Upper lobe of right lung (tissue), 1 donor: ENCODE data around the gene ATM. TPM values are rescaled to one million over a fixed set of nuclear protein-coding genes. Genes with fewer than 3 reads are reported as not detected.

Experiments
- ATAC-seq: fragments of 200-7000 bp; cut with Tn5 transposase; one replicate; pipeline ENCODE4 v1.9.1; 2020; ENCODE audit warnings: mild to moderate bottlenecking, moderate library complexity
- DNase-seq: peaks from one replicate; pipeline ENCODE4 v3.0.0-alpha.2; 2020
- H3K27ac ChIP-seq: fragments of 200-600 bp; one replicate; pipeline ENCODE4 v1.8.0; 2022
- H3K27me3 ChIP-seq: fragments of 200-600 bp; one replicate; pipeline ENCODE4 v1.8.0; 2022; ENCODE audit warnings: mild to moderate bottlenecking
- H3K36me3 ChIP-seq: fragments of 200-600 bp; one replicate; pipeline ENCODE4 v1.8.0; 2022
- H3K4me1 ChIP-seq: fragments of 200-600 bp; one replicate; pipeline ENCODE4 v1.8.0; 2022
- H3K4me3 ChIP-seq: fragments of 200-600 bp; one replicate; pipeline ENCODE4 v1.8.0; 2022; ENCODE audit warnings: mild to moderate bottlenecking
- H3K9me3 ChIP-seq: fragments of 200-600 bp; one replicate; pipeline ENCODE4 v1.8.0; 2022
- CTCF ChIP-seq: fragments of 200-600 bp; IDR thresholded peaks from one replicate; pipeline ENCODE4 v1.8.0; 2022; ENCODE audit warnings: antibody characterized with exemption
- intact Hi-C: fragments of 100-400 bp; cut with DNase I; formaldehyde crosslinking; loops from one replicate; pipeline ENCODE4 v1.11.0; 2022
- total RNA-seq: library from RNA; stranded (reverse); fragmentation: NEBNext Ultra II Directional; extraction: Animal tissue kit (Norgen Biotek cat#: 25700); gene quantifications from one replicate; pipeline ENCODE4 v1.2.1, GENCODE V29; 2021
- donor health status: DM: no; HTN: yes; CAD: no; lungs with severe emphysema.

The ATM gene
- total RNA-seq, 1 donor from 2014 or later, result 74.0 TPM

DNA sequence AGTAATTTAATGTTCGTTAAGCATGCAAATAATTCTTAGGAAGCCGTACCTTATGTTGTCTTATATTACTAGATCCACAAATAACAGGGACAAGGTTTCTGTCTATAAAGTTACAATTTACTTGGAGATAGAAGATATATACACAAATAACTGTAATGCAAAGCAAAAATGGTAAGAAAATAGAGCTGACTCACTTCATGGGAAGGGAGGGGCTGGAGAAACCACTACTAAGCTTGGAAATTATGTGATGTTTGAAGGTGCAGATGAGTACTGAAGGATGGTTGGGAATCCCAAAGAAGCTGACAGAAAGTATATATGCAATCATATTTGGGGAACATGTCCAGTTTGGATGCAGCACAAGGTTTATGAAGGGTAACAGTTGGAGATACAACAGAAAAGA lies 4.4 kb upstream of the ATM start:
- DNase-seq (no peak), ATAC-seq (no peak)
- H3K4me1 ChIP-seq, result peaks cover 20% of the 10 kb centered on the region
- no peaks in the 10 kb centered on the region for H3K27me3 ChIP-seq
- H3K36me3 ChIP-seq, result no peaks in the 10 kb centered on the region
- no peak for TF ChIP-seq CTCF
- H3K9me3 ChIP-seq, result no peaks in the 10 kb centered on the region
- no peak overlapping the region for H3K4me3 ChIP-seq
- intact Hi-C loops, result no loop called here
- no peak overlapping the region for H3K27ac ChIP-seq

DNA sequence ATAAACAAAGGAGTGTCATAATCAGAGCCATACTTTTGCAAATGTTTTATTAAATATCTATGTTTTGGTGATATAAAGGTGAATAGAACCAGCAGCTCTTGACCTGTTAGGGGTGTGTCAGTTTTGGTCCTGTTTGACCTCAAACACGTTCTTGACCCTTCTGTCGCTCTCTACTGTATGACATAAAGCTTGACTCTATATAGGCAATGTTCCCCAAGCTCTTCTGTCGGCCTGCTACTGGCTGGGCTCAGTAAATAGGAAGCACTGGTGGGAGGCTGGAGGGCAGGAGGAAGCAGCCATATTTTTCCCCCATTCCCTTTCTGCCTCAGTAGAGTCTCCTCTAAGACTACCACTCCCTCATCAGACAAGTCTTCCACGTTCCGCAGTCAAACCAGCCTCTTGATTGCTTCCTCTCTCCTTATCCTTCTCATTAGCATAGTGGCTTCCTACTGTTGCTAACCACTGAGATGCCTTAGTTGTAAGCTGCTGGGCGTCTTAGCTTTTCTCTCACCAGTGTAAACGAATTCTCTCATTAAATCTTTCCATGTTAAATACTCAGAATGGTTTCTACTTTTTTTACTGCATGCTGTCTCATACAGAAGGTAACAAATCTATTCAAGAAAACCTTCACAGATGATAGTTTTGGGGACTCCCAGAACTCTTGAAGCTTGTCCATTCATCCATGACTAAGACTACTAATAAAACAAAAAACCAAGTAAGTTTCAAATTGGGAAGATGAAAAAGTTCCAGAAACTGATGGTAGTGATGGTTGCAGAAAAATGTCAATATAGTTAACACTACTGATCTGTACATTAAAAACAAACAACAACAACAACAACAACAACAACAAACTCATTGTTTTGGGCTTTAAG lies 3.7 kb upstream of the ATM start:
- Histone ChIP-seq H3K9me3 (no peaks in the 10 kb centered on the region), H3K4me3 (no peak overlapping the region), H3K27me3 (no peaks in the 10 kb centered on the region), H3K27ac (no peak overlapping the region), H3K36me3 (no peaks in the 10 kb centered on the region), H3K4me1 (peaks cover 25% of the 10 kb centered on the region)
- DNase-seq, result no peak
- TF ChIP-seq CTCF, result no peak
- intact Hi-C loops, result no loop called here
- no peak for ATAC-seq

- peaks cover 40% of the 10 kb centered on the region for H3K4me1 ChIP-seq
- TF ChIP-seq CTCF, result no peak
- peak overlapping the region; percentile 96 for H3K27ac ChIP-seq
- no peaks in the 10 kb centered on the region for H3K9me3 ChIP-seq
- no peaks in the 10 kb centered on the region for H3K27me3 ChIP-seq
- ATAC-seq, result no peak
- no peak for DNase-seq
- H3K4me3 ChIP-seq, result peak overlapping the region; percentile 74
- intact Hi-C loops, result no loop called here
- no peaks in the 10 kb centered on the region for H3K36me3 ChIP-seq
Measured at GRCh38 chr11:108220721-108221336, 2.0 kb upstream of the ATM start.

GRCh38 chr11:108221371-108221770 lies 1.5 kb upstream of the ATM start:
- Histone ChIP-seq H3K4me1 (peaks cover 40% of the 10 kb centered on the region), H3K36me3 (no peaks in the 10 kb centered on the region), H3K4me3 (peak overlapping the region; percentile 74), H3K27me3 (no peaks in the 10 kb centered on the region), H3K27ac (peak overlapping the region; percentile 96), H3K9me3 (no peaks in the 10 kb centered on the region)
- TF ChIP-seq CTCF, result no peak
- no peak for ATAC-seq
- DNase-seq, result no peak
- intact Hi-C loops, result no loop called here

DNA sequence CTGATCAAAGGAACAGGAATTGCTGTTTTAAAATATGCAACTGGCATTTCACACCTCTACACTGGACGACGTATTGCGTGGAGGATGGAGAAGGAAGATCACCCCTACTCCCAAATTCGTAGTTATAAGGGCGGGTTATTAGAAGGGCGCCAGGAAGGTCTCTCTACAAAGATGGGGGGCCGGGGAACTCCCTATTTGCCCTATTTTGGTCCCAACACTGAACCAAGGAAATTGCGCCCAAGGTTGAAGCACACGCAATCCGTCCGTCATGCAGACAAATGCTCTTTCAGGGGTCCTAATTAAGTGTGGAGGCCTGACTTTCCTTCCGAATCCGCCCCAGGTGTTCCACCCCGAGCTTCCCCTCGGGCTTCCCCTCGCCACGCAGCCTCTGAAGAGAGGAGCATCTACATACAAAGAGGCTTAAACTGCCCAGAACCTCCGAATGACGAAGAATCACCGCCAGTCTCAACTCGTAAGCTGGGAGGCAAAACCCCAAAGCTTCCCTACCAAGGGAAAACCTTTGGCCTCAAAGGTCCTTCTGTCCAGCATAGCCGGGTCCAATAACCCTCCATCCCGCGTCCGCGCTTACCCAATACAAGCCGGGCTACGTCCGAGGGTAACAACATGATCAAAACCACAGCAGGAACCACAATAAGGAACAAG lies 825 bp upstream of the ATM start:
- H3K27ac ChIP-seq, result peak overlapping the region; percentile 96
- TF ChIP-seq CTCF, result no peak
- H3K27me3 ChIP-seq, result no peaks in the 10 kb centered on the region
- ATAC-seq (no peak), DNase-seq (no peak)
- no peaks in the 10 kb centered on the region for H3K9me3 ChIP-seq
- H3K36me3 ChIP-seq, result no peaks in the 10 kb centered on the region
- intact Hi-C loops, result no loop called here
- H3K4me3 ChIP-seq, result peak overlapping the region; percentile 74
- peaks cover 40% of the 10 kb centered on the region for H3K4me1 ChIP-seq
